Measurements from ENCODE around the gene ASRGL1. TPM values are rescaled to one million over a fixed set of nuclear protein-coding genes. Genes with fewer than 3 reads are reported as not detected.

ASRGL1 gene
- total and polyA plus RNA-seq, 2 of the 13 experiments (the other 11 are each of a cell fraction or from before 2014, with no cell fraction given), result 50.8 to 97.5 TPM

- TF ChIP-seq ZNF549 (CRISPR knock-in tag; IDR thresholded peaks at IDR 0.05) (no peak), ZHX2 (IDR thresholded peaks at IDR 0.05; ENCODE audit: low read depth) (no peak), ZHX2 (CRISPR knock-in tag; IDR thresholded peaks at IDR 0.05; ENCODE audit: borderline replicate concordance) (no peak), ZNF570 (CRISPR knock-in tag; IDR thresholded peaks at IDR 0.05; ENCODE audit: borderline replicate concordance) (no peak), TOPORS (CRISPR knock-in tag; IDR thresholded peaks at IDR 0.05) (no peak), MTA3 (CRISPR knock-in tag; IDR thresholded peaks at IDR 0.05) (no peak), USF2 (IDR thresholded peaks at IDR 0.05; ENCODE audit: low read depth, low read length) (no peak), USF2 (CRISPR knock-in tag; IDR thresholded peaks at IDR 0.05; ENCODE audit: borderline replicate concordance) (no peak), ELF4 (CRISPR knock-in tag; IDR thresholded peaks at IDR 0.05; ENCODE audit: borderline replicate concordance) (no peak), MIER2 (CRISPR knock-in tag; IDR thresholded peaks at IDR 0.05) (no peak), FOXJ3 (CRISPR knock-in tag; IDR thresholded peaks at IDR 0.05; ENCODE audit: borderline replicate concordance) (no peak), ZBTB3 (CRISPR knock-in tag; IDR thresholded peaks at IDR 0.05; ENCODE audit: borderline replicate concordance, low read depth) (no peak), MAFG (CRISPR knock-in tag; IDR thresholded peaks at IDR 0.05) (no peak), SALL1 (CRISPR knock-in tag; IDR thresholded peaks at IDR 0.05) (peak; percentile 93), ZNF430 (CRISPR knock-in tag; IDR thresholded peaks at IDR 0.05) (no peak), ZNF263 (CRISPR knock-in tag; IDR thresholded peaks at IDR 0.05) (peak; percentile 77), BRD4 (CRISPR knock-in tag; IDR thresholded peaks at IDR 0.05) (no peak), KDM5A (IDR thresholded peaks at IDR 0.05; ENCODE audit: borderline replicate concordance, low read length) (no peak), HNRNPH1 (optimal IDR thresholded peaks at IDR 0.05; ENCODE audit: low read depth, low read length) (no peak), ELF3 (CRISPR knock-in tag; IDR thresholded peaks at IDR 0.05) (peak; percentile 43; the same call in 1 of the 2 replicates), ZNF563 (CRISPR knock-in tag; IDR thresholded peaks at IDR 0.05) (no peak), ZNF331 (CRISPR knock-in tag; IDR thresholded peaks at IDR 0.05) (peak; percentile 18; the same call in 1 of the 2 replicates), ZNF710 (CRISPR knock-in tag; IDR thresholded peaks at IDR 0.05; ENCODE audit: borderline replicate concordance) (no peak)
Measured at GRCh38 chr11:62432695-62433094, 95.4 kb downstream of the ASRGL1 start (continued).

Data from HepG2 (cell line).